Gastrocnemius medialis (tissue), 4 donors: ENCODE measurements around the gene PHIP. TPM values are rescaled to one million over a fixed set of nuclear protein-coding genes. Genes with fewer than 3 reads are reported as not detected.

Experiments used
- ATAC-seq, 2 donors: fragments of 150-250 bp; one replicate each; pipeline ENCODE4 v1.9.1; 2016
- DNase-seq, 2 donors: peaks; one replicate each; pipeline ENCODE4 v3.0.0-alpha.2; 2019
- H3K27ac ChIP-seq, 4 donors: fragments of 200-600 bp; sonication (generic); 1 replicate in 1 of 4; 2 replicates in 3 of 4; pipeline ENCODE4 v1.5.1; 2016 to 2018; ENCODE audit warnings: mild to moderate bottlenecking in 2 of 4, moderate library complexity in 1 of 4
- H3K27me3 ChIP-seq, 3 donors: fragments of 200-600 bp; sonication (generic) in 2 of 3; 1 replicate in 1 of 3; 2 replicates in 2 of 3; pipeline versions ENCODE4 v1.5.1 to v1.6.0; 2016 to 2019; ENCODE audit warnings: mild to moderate bottlenecking in 1 of 3, moderate library complexity in 1 of 3
- H3K36me3 ChIP-seq, 2 donors: fragments of 200-600 bp; sonication (generic) in 1 of 2; one replicate each; pipeline ENCODE4 v1.5.1; 2017 to 2018
- H3K4me1 ChIP-seq, 2 donors: fragments of 200-600 bp; sonication (generic) in 1 of 2; one replicate each; pipeline ENCODE4 v1.5.1; 2016 to 2017; ENCODE audit warnings: mild to moderate bottlenecking in 2 of 2
- H3K4me3 ChIP-seq, 4 donors: fragments of 200-600 bp; sonication (generic) in 3 of 4; 1 replicate in 1 of 4; 2 replicates in 3 of 4; pipeline ENCODE4 v1.5.1; 2016 to 2019; ENCODE audit warnings: mild to moderate bottlenecking in 2 of 4
- H3K9me3 ChIP-seq, 3 donors: fragments of 200-600 bp; sonication (generic) in 2 of 3; 1 replicate in 1 of 3; 2 replicates in 2 of 3; pipeline ENCODE4 v1.5.1; 2016 to 2019
- CTCF ChIP-seq, 5 experiments: fragments of 450-650 bp in 3 of 5; fragments of 200-600 bp in 2 of 5; sonication (generic) in 2 of 5; IDR thresholded peaks in 4 of 5; conservative IDR thresholded peaks in 1 of 5; 1 replicate in 4 of 5; 2 replicates in 1 of 5; pipeline ENCODE4 v1.5.1; 2016 to 2019; ENCODE audit warnings: antibody characterized with exemption in 5 of 5, mild to moderate bottlenecking in 3 of 5, moderate library complexity in 3 of 5
- POLR2A ChIP-seq, 2 donors: fragments of 450-650 bp; IDR thresholded peaks; one replicate each; pipeline ENCODE4 v1.6.1; 2017; ENCODE audit warnings: antibody characterized with exemption in 2 of 2, mild to moderate bottlenecking in 2 of 2, moderate library complexity in 2 of 2
- in situ Hi-C, 4 donors: fragments of 200-750 bp; cut with MboI; loops; one replicate each; pipeline versions ENCODE4 v1.15.0 to v1.8.0; 2017; ENCODE audit warnings: low sequenced_read_pairs in 4 of 4
- intact Hi-C: fragments of 100-400 bp; cut with DNase I; formaldehyde crosslinking; loops from one replicate; pipeline ENCODE4 v1.15.1; 2023; ENCODE audit warnings: low total_unique reads
- total RNA-seq, 4 donors: library from RNA; depleted of rRNA; stranded (reverse); fragments of >200 nt; gene quantifications; one replicate each; pipeline versions ENCODE4 v1.1.0 to v1.2.3, GENCODE V29; 2016

Gene PHIP
- total RNA-seq, 4 donors from 2014 or later: 10.9 to 25.1 (median 16.6) TPM

- DNase-seq (no peak), ATAC-seq (no peak)
- no peak for TF ChIP-seq CTCF (IDR thresholded peaks at IDR 0.05 in 4 of 5, conservative IDR thresholded peaks at IDR 0.05 in 1 of 5)
- no peak for TF ChIP-seq POLR2A (IDR thresholded peaks at IDR 0.05)
- in situ Hi-C loops (no loop called here), intact Hi-C loops (no loop called here)
- no peaks in the 10 kb centered on the region for H3K27me3 ChIP-seq
- no peak overlapping the region for H3K4me3 ChIP-seq
- no peaks in the 10 kb centered on the region for H3K9me3 ChIP-seq
- H3K4me1 ChIP-seq: no peaks in the 10 kb centered on the region
- peaks cover 2 to 55% of the 10 kb centered on the region in 2 donors for H3K36me3 ChIP-seq
- no peak overlapping the region for H3K27ac ChIP-seq
Measured at GRCh38 chr6:79057746-79058145, 20.3 kb downstream of the PHIP start.

- intact Hi-C loops: no loop called here
Measured at GRCh38 chr6:79056226-79056625, 21.8 kb downstream of the PHIP start.

GRCh38 chr6:79048611-79049010 is 29.4 kb downstream of the PHIP start:
- H3K9me3 ChIP-seq: no peaks in the 10 kb centered on the region
- DNase-seq (no peak), ATAC-seq (no peak)
- H3K4me3 ChIP-seq: no peak overlapping the region
- H3K36me3 ChIP-seq: peaks cover 0 to 16% of the 10 kb centered on the region in 2 donors
- H3K27ac ChIP-seq: no peak overlapping the region
- in situ Hi-C loops: no loop called here
- TF ChIP-seq POLR2A (IDR thresholded peaks at IDR 0.05) (no peak), CTCF (IDR thresholded peaks at IDR 0.05 in 4 of 5, conservative IDR thresholded peaks at IDR 0.05 in 1 of 5) (peak in 2 of 5 experiments; percentile 7 to 38)
- H3K4me1 ChIP-seq: no peaks in the 10 kb centered on the region
- intact Hi-C loops: no loop called here
- H3K27me3 ChIP-seq: no peaks in the 10 kb centered on the region

More at GRCh38 chr6:79056226-79056625, 21.8 kb downstream of the PHIP start:
- H3K27ac ChIP-seq: no peak overlapping the region
- no peaks in the 10 kb centered on the region for H3K4me1 ChIP-seq
- H3K9me3 ChIP-seq: no peaks in the 10 kb centered on the region
- no peak for TF ChIP-seq CTCF (IDR thresholded peaks at IDR 0.05 in 4 of 5, conservative IDR thresholded peaks at IDR 0.05 in 1 of 5)
- no peak for TF ChIP-seq POLR2A (IDR thresholded peaks at IDR 0.05)
- no peak for DNase-seq
- no peaks in the 10 kb centered on the region for H3K27me3 ChIP-seq
- in situ Hi-C loops: no loop called here
- peaks cover 2 to 59% of the 10 kb centered on the region in 2 donors for H3K36me3 ChIP-seq
- H3K4me3 ChIP-seq: no peak overlapping the region
- ATAC-seq: no peak

- Histone ChIP-seq H3K9me3 (no peaks in the 10 kb centered on the region), H3K27ac (no peak overlapping the region), H3K36me3 (peaks cover 0 to 11% of the 10 kb centered on the region in 2 donors), H3K4me1 (no peaks in the 10 kb centered on the region), H3K27me3 (no peaks in the 10 kb centered on the region), H3K4me3 (no peak overlapping the region)
- intact Hi-C loops: no loop called here
- ATAC-seq: no peak
- in situ Hi-C loops: no loop called here
- no peak for TF ChIP-seq POLR2A (IDR thresholded peaks at IDR 0.05)
- DNase-seq: no peak
Measured at GRCh38 chr6:79047072-79047471, 31.0 kb downstream of the PHIP start.

GRCh38 chr6:79045966-79046365 is 32.1 kb downstream of the PHIP start:
- in situ Hi-C loops (no loop called here), intact Hi-C loops (no loop called here)
- Histone ChIP-seq H3K4me3 (no peak overlapping the region), H3K27ac (no peak overlapping the region), H3K4me1 (no peaks in the 10 kb centered on the region), H3K36me3 (peaks cover 0 to 18% of the 10 kb centered on the region in 2 donors), H3K9me3 (no peaks in the 10 kb centered on the region), H3K27me3 (no peaks in the 10 kb centered on the region)
- ATAC-seq (no peak), DNase-seq (no peak)
- TF ChIP-seq POLR2A (IDR thresholded peaks at IDR 0.05) (no peak), CTCF (IDR thresholded peaks at IDR 0.05 in 4 of 5, conservative IDR thresholded peaks at IDR 0.05 in 1 of 5) (no peak)
